Limb (tissue), 2 donors: ENCODE results near the gene DOCK2.
A peak's percentile ranks its signal among the peaks of the same experiment; 100 is the strongest.

ENCODE experiments used
- DNase-seq, 2 donors: peaks; one replicate each; pipeline ENCODE4 v3.0.0-alpha.2; 2016; ENCODE audit errors: extremely low spot score in 2 of 2

The DOCK2 gene

GRCh38 chr5:169860585-169860984 lies 223.5 kb downstream of the DOCK2 start:
- no peak for DNase-seq

DNA sequence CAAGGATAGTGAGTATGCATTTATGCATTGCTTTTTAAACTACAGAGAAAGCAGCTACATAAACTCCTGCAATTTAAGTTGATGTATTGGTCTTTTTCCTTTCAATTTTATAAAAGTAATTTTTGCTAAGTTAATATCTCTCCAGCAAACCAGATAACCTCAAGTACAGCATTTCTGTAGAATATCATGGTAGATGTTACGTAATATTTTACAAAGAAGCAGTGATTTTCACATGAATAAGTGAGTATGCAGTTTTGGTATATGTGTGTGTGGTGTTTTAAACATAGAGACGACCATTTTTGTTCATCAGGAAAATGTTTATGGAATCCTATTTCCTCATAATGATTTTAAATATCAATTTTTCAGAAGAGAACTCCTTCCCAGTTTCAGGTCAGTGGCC lies 224.4 kb downstream of the DOCK2 start:
- no peak for DNase-seq

- DNase-seq, result no peak
Measured at GRCh38 chr5:169861934-169862333, 224.9 kb downstream of the DOCK2 start.

DNA sequence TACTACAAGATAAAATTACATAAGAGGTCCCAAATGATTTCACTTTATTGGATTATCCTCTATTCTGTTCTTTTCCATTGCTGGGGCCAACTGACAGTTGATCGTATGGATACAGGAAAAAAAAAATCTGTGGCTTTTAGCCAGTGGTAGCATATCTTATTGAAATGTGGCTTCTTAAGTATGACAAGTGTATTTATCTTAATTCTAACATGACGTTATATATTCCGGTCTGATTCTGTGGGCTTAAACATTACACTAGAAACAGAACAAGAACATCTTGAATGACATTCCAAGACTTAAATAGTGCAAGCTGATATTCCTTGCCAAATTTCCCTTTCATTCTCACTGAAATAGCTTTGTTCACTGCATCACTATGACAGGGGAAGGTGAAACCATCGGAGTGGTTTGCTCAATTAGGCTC lies 225.3 kb downstream of the DOCK2 start:
- no peak for DNase-seq

GRCh38 chr5:169864483-169864882 lies 227.4 kb downstream of the DOCK2 start:
- DNase-seq, result no peak

DNA sequence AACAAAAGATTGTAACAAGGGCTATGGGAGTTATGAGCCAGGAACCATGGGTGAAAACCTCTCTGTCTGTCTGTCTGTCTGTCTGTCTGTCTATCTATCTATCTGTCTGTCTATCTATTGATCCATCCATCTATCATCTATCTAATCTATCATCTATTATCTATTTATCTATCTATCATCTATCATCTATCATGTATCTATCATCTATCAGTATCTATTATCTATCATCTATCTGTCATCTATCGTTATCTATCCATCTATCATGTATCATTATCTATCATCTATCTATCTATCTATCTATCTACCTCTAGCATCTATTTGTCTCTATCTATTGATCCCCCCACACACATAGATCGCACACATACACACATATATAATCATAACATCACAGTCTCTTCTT lies 230.3 kb downstream of the DOCK2 start:
- DNase-seq, result no peak

- DNase-seq, result no peak
Measured at GRCh38 chr5:169869066-169869465, 232.0 kb downstream of the DOCK2 start.

DNA sequence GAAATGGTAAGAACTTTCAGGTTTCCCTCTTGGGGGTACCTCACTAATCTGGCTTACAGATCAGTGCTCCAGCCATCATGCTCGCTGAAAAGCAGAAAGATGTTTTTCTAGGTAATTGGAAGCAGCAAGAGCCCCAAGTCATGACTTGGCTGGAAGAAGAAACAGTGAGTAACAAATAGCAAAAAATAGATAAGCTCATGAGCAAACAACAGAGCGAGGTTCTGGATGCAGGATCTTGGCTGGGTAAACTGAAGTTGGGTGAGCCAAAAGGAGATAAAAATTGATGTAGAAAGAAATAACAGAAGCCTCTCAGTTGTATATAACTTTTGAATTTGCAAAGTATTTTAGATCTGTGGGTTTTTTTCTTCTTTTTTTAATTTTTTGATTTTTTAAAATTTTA lies 233.1 kb downstream of the DOCK2 start:
- DNase-seq, result no peak

- no peak for DNase-seq
Measured at GRCh38 chr5:169871826-169872490, 234.9 kb downstream of the DOCK2 start.

DNA sequence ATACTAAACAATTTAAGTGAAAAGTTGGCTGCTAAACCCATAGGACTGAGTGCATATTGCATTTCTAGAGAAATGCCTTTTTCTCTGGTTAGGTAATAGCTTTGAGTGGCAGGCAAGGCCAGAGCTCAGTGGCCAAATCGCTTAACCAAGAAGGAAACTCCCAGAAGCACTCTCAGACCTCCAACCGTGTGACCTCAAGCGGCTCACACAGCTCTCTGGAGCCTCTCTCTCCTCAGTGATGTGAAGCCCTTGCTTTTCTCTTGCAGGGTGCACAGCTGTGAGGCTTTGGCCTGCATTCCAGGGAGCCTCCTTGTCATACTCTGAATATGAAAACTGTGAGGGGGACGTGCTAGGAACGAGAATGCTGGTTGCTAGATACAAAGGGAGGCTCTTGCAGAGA lies 236.6 kb downstream of the DOCK2 start:
- DNase-seq, result peak in 1 of 2 donors; percentile 33

- no peak for DNase-seq
Measured at GRCh38 chr5:169874621-169875020, 237.5 kb downstream of the DOCK2 start.

GRCh38 chr5:169875091-169875728 lies 238.1 kb downstream of the DOCK2 start:
- DNase-seq, result no peak

DNA sequence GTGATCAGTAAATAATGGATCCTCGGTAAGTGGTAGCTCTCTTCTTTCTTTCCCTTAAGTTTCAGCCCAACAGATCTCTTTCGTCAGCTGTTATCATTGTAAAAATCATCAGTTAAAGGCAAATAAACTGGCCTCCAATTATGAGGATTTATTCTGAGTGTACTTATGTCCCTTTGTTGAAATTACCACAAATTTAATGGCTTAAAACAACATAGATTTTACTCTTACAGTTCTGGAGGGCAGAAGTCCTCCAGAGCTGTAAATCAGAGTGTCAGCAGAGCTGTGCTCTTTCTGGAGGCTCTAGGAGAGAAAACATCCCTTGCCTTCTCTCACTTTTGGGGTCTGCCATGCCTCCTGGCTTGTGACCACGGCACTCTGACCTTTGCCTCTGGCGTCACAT lies 238.7 kb downstream of the DOCK2 start:
- DNase-seq, result no peak

DNA sequence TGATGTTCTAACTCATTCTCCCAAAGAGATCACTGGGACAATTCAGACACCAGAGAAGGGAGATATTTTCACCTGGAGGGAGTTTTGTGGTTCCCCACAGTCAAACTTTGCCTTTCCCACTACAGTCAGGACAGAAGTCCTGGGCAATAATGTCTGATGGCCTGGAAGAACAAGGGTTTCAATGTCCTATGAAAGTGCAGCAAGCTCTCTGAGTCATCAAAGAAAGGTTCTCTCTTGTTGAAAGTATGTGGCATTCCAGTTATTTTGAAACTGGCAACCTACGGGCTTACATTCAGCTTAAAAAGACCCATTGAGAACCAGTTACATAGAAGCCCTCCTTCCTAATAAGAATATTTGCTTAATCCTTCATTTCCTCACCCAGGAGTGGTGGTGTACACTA lies 239.3 kb downstream of the DOCK2 start:
- DNase-seq, result no peak

GRCh38 chr5:169880012-169880663 lies 243.1 kb downstream of the DOCK2 start:
- no peak for DNase-seq

GRCh38 chr5:169880785-169881184 lies 243.7 kb downstream of the DOCK2 start:
- no peak for DNase-seq

DNA sequence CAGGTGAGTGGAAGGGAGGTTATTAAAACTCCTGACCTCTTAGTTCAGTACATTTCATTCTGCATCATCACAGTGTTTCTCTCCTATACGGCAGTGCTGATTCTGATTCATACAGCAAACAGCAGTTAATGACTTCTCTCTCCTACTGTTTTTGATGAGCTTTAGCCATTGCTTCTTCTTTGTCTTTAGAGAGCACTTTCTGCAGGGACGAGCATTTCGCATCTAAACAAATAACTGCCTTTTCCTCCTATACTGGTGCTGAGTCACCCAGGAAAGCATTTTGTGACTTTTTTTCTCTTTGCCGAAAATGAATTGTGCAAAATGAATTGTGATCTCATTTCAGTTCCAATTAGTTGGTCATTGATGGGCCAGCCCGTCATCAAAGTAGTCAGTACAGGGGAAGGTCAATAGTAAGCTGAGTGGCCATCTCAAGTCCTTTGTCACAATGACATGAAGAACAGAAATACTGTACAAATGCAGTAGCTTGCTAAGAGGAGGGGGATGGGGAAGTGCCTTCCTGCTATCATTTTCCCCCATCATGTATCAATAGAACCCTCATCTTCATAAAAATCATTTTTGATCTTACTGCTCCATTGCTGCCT lies 244.7 kb downstream of the DOCK2 start:
- no peak for DNase-seq

- DNase-seq, result no peak
Measured at GRCh38 chr5:169886033-169886432, 249.0 kb downstream of the DOCK2 start.

DNA sequence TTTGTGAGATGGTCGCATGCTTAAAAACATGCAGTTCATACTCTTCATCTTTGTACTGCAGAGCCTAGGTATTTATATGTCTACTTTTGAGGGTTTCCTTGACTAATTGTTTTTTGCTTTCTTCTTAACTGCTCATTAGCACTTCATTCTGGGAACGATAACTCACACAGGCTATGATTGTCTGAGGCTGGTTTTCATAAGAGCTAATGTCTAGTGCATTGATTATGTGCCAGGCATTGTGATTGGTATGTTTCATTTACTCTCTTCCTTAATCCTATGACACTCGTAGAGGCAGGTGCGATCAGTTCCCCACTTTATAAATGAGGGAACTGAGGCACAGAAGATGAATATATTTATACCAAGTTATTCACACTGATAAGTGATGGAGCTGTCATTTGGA lies 249.6 kb downstream of the DOCK2 start:
- no peak for DNase-seq

DNA sequence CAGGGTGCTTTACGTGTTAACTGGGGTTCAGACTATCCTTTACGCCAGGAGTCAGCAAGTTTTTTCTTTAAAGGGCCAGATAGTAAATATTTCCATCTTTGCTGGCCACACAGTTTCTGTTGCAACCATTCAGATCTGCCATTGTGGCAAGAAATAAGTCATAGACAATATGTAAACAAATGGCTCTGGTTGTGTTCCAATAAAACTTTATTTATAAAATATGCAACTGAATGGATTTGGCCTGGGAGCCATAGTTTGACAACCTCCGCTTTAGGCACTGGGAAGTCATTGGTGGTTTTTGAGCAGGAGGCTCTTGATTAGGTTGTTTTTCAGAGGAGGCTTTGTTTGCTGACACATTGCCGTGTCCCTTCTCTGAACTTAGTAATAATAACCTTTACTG lies 252.5 kb downstream of the DOCK2 start:
- DNase-seq, result no peak

GRCh38 chr5:169893010-169893409 lies 255.9 kb downstream of the DOCK2 start:
- no peak for DNase-seq

GRCh38 chr5:169893571-169893970 lies 256.5 kb downstream of the DOCK2 start:
- no peak for DNase-seq

DNA sequence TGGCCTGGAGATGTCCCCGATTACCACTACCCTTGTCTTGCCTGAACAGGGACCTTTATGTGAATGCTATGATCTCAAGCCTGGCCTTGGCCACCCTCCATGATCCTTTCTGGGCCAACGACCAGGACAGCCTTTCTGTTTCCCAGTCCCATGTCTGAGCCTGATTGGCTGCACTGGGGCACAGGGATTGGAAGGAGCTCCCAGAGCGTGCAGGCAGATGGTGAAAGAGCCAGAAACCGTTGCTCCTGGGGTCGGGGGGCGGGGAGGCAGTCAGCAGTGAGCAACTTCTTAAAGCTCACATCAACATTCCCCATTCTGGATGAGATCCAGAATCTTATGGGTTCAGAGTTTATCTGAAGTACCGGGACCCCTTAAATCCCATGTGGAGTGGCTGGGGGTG lies 258.9 kb downstream of the DOCK2 start:
- no peak for DNase-seq
